Immature natural killer cell (primary cell): ENCODE data around the gene RIC8A. TPM values are rescaled to one million over a fixed set of nuclear protein-coding genes. Genes with fewer than 3 reads are reported as not detected.

Experiments used
- DNase-seq, 3 donors: peaks; one replicate each; pipeline ENCODE4 v3.0.0; 2022; ENCODE audit warnings: mixed read lengths in 1 of 3
- H3K27ac Mint-ChIP-seq, 6 donors: one replicate each; pipeline ENCODE4 v1.8.0; 2020; ENCODE audit warnings: mixed read lengths in 6 of 6, mild to moderate bottlenecking in 5 of 6, inconsistent platforms in 4 of 6, moderate library complexity in 3 of 6
- H3K27me3 Mint-ChIP-seq, 3 donors: one replicate each; pipeline ENCODE4 v1.8.0; 2020 to 2021; ENCODE audit warnings: low read depth in 3 of 3, mild to moderate bottlenecking in 3 of 3, mixed read lengths in 3 of 3, moderate library complexity in 3 of 3, inconsistent platforms in 1 of 3
- H3K36me3 Mint-ChIP-seq, 3 donors: one replicate each; pipeline ENCODE4 v1.8.0; 2020; ENCODE audit warnings: mixed read lengths in 3 of 3, inconsistent platforms in 2 of 3, mild to moderate bottlenecking in 2 of 3
- H3K4me1 Mint-ChIP-seq, 2 donors: one replicate each; pipeline ENCODE4 v1.8.0; 2020; ENCODE audit warnings: inconsistent platforms in 2 of 2, mild to moderate bottlenecking in 2 of 2, mixed read lengths in 2 of 2, moderate library complexity in 1 of 2
- H3K4me3 Mint-ChIP-seq, 5 donors: one replicate each; pipeline ENCODE4 v1.8.0; 2020; ENCODE audit warnings: mild to moderate bottlenecking in 5 of 5, mixed read lengths in 5 of 5, inconsistent platforms in 3 of 5, moderate library complexity in 3 of 5
- H3K9me3 Mint-ChIP-seq, 6 donors: one replicate each; pipeline ENCODE4 v1.8.0; 2020; ENCODE audit warnings: mild to moderate bottlenecking in 6 of 6, mixed read lengths in 6 of 6, inconsistent platforms in 4 of 6, moderate library complexity in 3 of 6
- polyA plus RNA-seq, 3 donors: library from polyadenylated mRNA; unstranded; fragments of 300-500 nt; fragmentation: Illumina TruSeq; gene quantifications; one replicate each; pipeline ENCODE4 v1.2.3, GENCODE V29; 2021

The RIC8A gene
- polyA plus RNA-seq, 3 donors from 2014 or later, result 91.0 to 132 (median 106) TPM

GRCh38 chr11:199004-199581, 8.4 kb upstream of the RIC8A start:
- Mint-ChIP-seq H3K9me3 (no peaks in the 10 kb centered on the region), H3K36me3 (peaks cover 0 to 5% (median 0%) of the 10 kb centered on the region in 3 donors), H3K27me3 (peaks cover 0 to 3% (median 1%) of the 10 kb centered on the region in 3 donors), H3K27ac (no peak overlapping the region), H3K4me1 (peaks cover 13 to 16% of the 10 kb centered on the region in 2 donors), H3K4me3 (no peak overlapping the region)
- no peak for DNase-seq

GRCh38 chr11:199782-200181, 7.7 kb upstream of the RIC8A start:
- H3K27ac Mint-ChIP-seq, result no peak overlapping the region
- H3K36me3 Mint-ChIP-seq, result peaks cover 0 to 8% (median 0%) of the 10 kb centered on the region in 3 donors
- H3K27me3 Mint-ChIP-seq, result peaks cover 0 to 3% (median 1%) of the 10 kb centered on the region in 3 donors
- H3K4me3 Mint-ChIP-seq, result no peak overlapping the region
- peaks cover 19% of the 10 kb centered on the region in 2 donors for H3K4me1 Mint-ChIP-seq
- no peak for DNase-seq
- no peaks in the 10 kb centered on the region for H3K9me3 Mint-ChIP-seq

- H3K4me3 Mint-ChIP-seq, result no peak overlapping the region
- peaks cover 21% of the 10 kb centered on the region in 2 donors for H3K4me1 Mint-ChIP-seq
- peaks cover 0 to 3% (median 1%) of the 10 kb centered on the region in 3 donors for H3K27me3 Mint-ChIP-seq
- H3K9me3 Mint-ChIP-seq, result no peaks in the 10 kb centered on the region
- H3K36me3 Mint-ChIP-seq, result peaks cover 0 to 8% (median 0%) of the 10 kb centered on the region in 3 donors
- no peak for DNase-seq
- no peak overlapping the region for H3K27ac Mint-ChIP-seq
Observed at GRCh38 chr11:200224-201003, 7.1 kb upstream of the RIC8A start.

GRCh38 chr11:201966-202365, 5.5 kb upstream of the RIC8A start:
- peaks cover 0 to 8% (median 0%) of the 10 kb centered on the region in 3 donors for H3K36me3 Mint-ChIP-seq
- peaks cover 3 to 10% (median 6%) of the 10 kb centered on the region in 3 donors for H3K27me3 Mint-ChIP-seq
- H3K9me3 Mint-ChIP-seq, result no peaks in the 10 kb centered on the region
- DNase-seq, result no peak
- peak overlapping the region in 2 of 6 donors; percentile 13 to 58 for H3K27ac Mint-ChIP-seq
- peaks cover 34 to 35% of the 10 kb centered on the region in 2 donors for H3K4me1 Mint-ChIP-seq
- H3K4me3 Mint-ChIP-seq, result no peak overlapping the region

- Mint-ChIP-seq H3K9me3 (no peaks in the 10 kb centered on the region), H3K36me3 (peaks cover 0 to 8% (median 0%) of the 10 kb centered on the region in 3 donors), H3K4me3 (no peak overlapping the region), H3K4me1 (peaks cover 37 to 39% of the 10 kb centered on the region in 2 donors), H3K27me3 (peaks cover 7 to 15% (median 10%) of the 10 kb centered on the region in 3 donors), H3K27ac (peak overlapping the region in 4 of 6 donors; percentile 13 to 73 (median 45))
- no peak for DNase-seq
Observed at GRCh38 chr11:202490-202889, 5.0 kb upstream of the RIC8A start.

- Mint-ChIP-seq H3K27me3 (peaks cover 15 to 22% (median 18%) of the 10 kb centered on the region in 3 donors), H3K4me3 (no peak overlapping the region), H3K9me3 (no peaks in the 10 kb centered on the region), H3K36me3 (peaks cover 0 to 8% (median 0%) of the 10 kb centered on the region in 3 donors), H3K27ac (peak overlapping the region in 2 of 6 donors; percentile 32 to 79), H3K4me1 (peaks cover 41 to 46% of the 10 kb centered on the region in 2 donors)
- DNase-seq, result no peak
Observed at GRCh38 chr11:203056-203944, 4.2 kb upstream of the RIC8A start.

- H3K4me1 Mint-ChIP-seq, result peaks cover 41 to 49% of the 10 kb centered on the region in 2 donors
- peaks cover 17 to 26% (median 21%) of the 10 kb centered on the region in 3 donors for H3K27me3 Mint-ChIP-seq
- peaks cover 0 to 8% (median 0%) of the 10 kb centered on the region in 3 donors for H3K36me3 Mint-ChIP-seq
- no peaks in the 10 kb centered on the region for H3K9me3 Mint-ChIP-seq
- no peak for DNase-seq
- peak overlapping the region in 2 of 5 donors; percentile 18 to 57 for H3K4me3 Mint-ChIP-seq
- H3K27ac Mint-ChIP-seq, result peak overlapping the region in 5 of 6 donors; percentile 39 to 79 (median 56)
Observed at GRCh38 chr11:203945-204586, 3.4 kb upstream of the RIC8A start.

- DNase-seq, result no peak
- peak overlapping the region in 2 of 6 donors; percentile 39 to 45 for H3K27ac Mint-ChIP-seq
- no peak overlapping the region for H3K4me3 Mint-ChIP-seq
- H3K9me3 Mint-ChIP-seq, result no peaks in the 10 kb centered on the region
- peaks cover 41 to 49% of the 10 kb centered on the region in 2 donors for H3K4me1 Mint-ChIP-seq
- H3K27me3 Mint-ChIP-seq, result peaks cover 17 to 26% (median 21%) of the 10 kb centered on the region in 3 donors
- peaks cover 0 to 8% (median 0%) of the 10 kb centered on the region in 3 donors for H3K36me3 Mint-ChIP-seq
Observed at GRCh38 chr11:204587-205109, 2.9 kb upstream of the RIC8A start.

- Mint-ChIP-seq H3K27ac (peak overlapping the region in 3 of 6 donors; percentile 76 to 97 (median 91)), H3K27me3 (peaks cover 17 to 26% (median 21%) of the 10 kb centered on the region in 3 donors), H3K36me3 (peaks cover 0 to 11% (median 0%) of the 10 kb centered on the region in 3 donors), H3K9me3 (no peaks in the 10 kb centered on the region), H3K4me3 (peak overlapping the region; percentile 10 to 99 (median 93)), H3K4me1 (peaks cover 41 to 55% of the 10 kb centered on the region in 2 donors)
- no peak for DNase-seq
Observed at GRCh38 chr11:205221-206001, 2.1 kb upstream of the RIC8A start.

- Mint-ChIP-seq H3K9me3 (no peaks in the 10 kb centered on the region), H3K36me3 (peaks cover 0 to 11% (median 0%) of the 10 kb centered on the region in 3 donors), H3K27ac (peak overlapping the region; percentile 91 to 100 (median 98)), H3K27me3 (peaks cover 17 to 26% (median 21%) of the 10 kb centered on the region in 3 donors), H3K4me1 (peaks cover 41 to 56% of the 10 kb centered on the region in 2 donors), H3K4me3 (peak overlapping the region; percentile 93 to 99 (median 97))
- DNase-seq, result no peak
Observed at GRCh38 chr11:206002-206384, 1.5 kb upstream of the RIC8A start.

GRCh38 chr11:206526-207207, 841 bp upstream of the RIC8A start:
- peak overlapping the region; percentile 93 to 99 (median 97) for H3K4me3 Mint-ChIP-seq
- peak overlapping the region; percentile 91 to 100 (median 98) for H3K27ac Mint-ChIP-seq
- H3K9me3 Mint-ChIP-seq, result no peaks in the 10 kb centered on the region
- H3K36me3 Mint-ChIP-seq, result peaks cover 3 to 16% (median 3%) of the 10 kb centered on the region in 3 donors
- peaks cover 47 to 61% of the 10 kb centered on the region in 2 donors for H3K4me1 Mint-ChIP-seq
- peaks cover 17 to 28% (median 21%) of the 10 kb centered on the region in 3 donors for H3K27me3 Mint-ChIP-seq
- DNase-seq, result no peak

- DNase-seq, result no peak
- Mint-ChIP-seq H3K4me1 (peaks cover 46 to 54% of the 10 kb centered on the region in 2 donors), H3K36me3 (peaks cover 3 to 16% (median 3%) of the 10 kb centered on the region in 3 donors), H3K27me3 (peaks cover 17 to 27% (median 21%) of the 10 kb centered on the region in 3 donors), H3K9me3 (no peaks in the 10 kb centered on the region), H3K27ac (peak overlapping the region; percentile 98 to 100 (median 99)), H3K4me3 (peak overlapping the region; percentile 93 to 99 (median 94))
Observed at GRCh38 chr11:207863-208180, 314 bp downstream of the RIC8A start.
